B cell (primary cell): ENCODE results near the gene FAM3B. TPM values are rescaled to one million over a fixed set of nuclear protein-coding genes. Genes with fewer than 3 reads are reported as not detected.

Experiments
- ATAC-seq: fragments of 200-7000 bp; cut with Tn5 transposase; one replicate; pipeline ENCODE4 v1.10.0; 2021; ENCODE audit warnings: low read depth, mild to moderate bottlenecking, moderate number of reproducible peaks, moderate library complexity
- CTCF ChIA-PET: fragments of 350-600 bp; sonication (Branson Sonifier 250); formaldehyde crosslinking; loops from one replicate; lab custom pipeline; 2021; ENCODE audit warnings: antibody characterized with exemption, inconsistent platforms; lab: Charles Lee
- POLR2A ChIA-PET: fragments of 350-600 bp; sonication (Branson Sonifier 250); formaldehyde crosslinking; loops from one replicate; lab custom pipeline; 2021; ENCODE audit warnings: antibody characterized with exemption; lab: Charles Lee
- DNase-seq: peaks from one replicate; pipeline ENCODE4 v3.0.0; 2013
- H2AFZ ChIP-seq: 2 replicates; pipeline ENCODE4 v1.6.1; 2012; ENCODE audit warnings: mild to moderate bottlenecking, low read depth, low read length; ENCODE audit not compliant: insufficient read depth, poor library complexity, severe bottlenecking
- H3K27ac ChIP-seq, 2 donors: 1 replicate in 1 of 2; 2 replicates in 1 of 2; pipeline ENCODE4 v1.5.1; 2012 to 2013; ENCODE audit warnings: low read length in 2 of 2, mild to moderate bottlenecking in 2 of 2, moderate library complexity in 1 of 2
- H3K27me3 ChIP-seq, 4 experiments: fragments of 200-600 bp in 1 of 4; sonication (generic) in 1 of 4; replicated peaks in 1 of 4; 1 replicate in 2 of 4; 2 replicates in 2 of 4; pipeline versions ENCODE4 v1.6.1 to v1.7.0; 2013 to 2016; ENCODE audit warnings: low read length in 3 of 4, mild to moderate bottlenecking in 2 of 4, mixed read lengths in 1 of 4, moderate library complexity in 1 of 4; ENCODE audit not compliant: insufficient read depth in 4 of 4, control insufficient read depth in 3 of 4; ENCODE audit errors: control extremely low read depth in 1 of 4
- H3K36me3 ChIP-seq, 2 experiments: replicated peaks in 1 of 2; 1 replicate in 1 of 2; 2 replicates in 1 of 2; pipeline versions ENCODE4 v1.6.1 to v1.7.1; 2013; ENCODE audit warnings: low read length in 1 of 2; ENCODE audit not compliant: insufficient read depth in 2 of 2, control insufficient read depth in 1 of 2; ENCODE audit errors: control extremely low read depth in 1 of 2, extremely low read depth in 1 of 2
- H3K4me1 ChIP-seq, 2 donors: fragments of 200-600 bp in 1 of 2; sonication (generic) in 1 of 2; 1 replicate in 1 of 2; 2 replicates in 1 of 2; pipeline versions ENCODE4 v1.5.1 to v1.6.1; 2013 to 2017; ENCODE audit warnings: low read length in 2 of 2; ENCODE audit not compliant: control insufficient read depth in 2 of 2, insufficient read depth in 2 of 2
- H3K4me2 ChIP-seq: replicated peaks from 2 replicates; pipeline ENCODE3; 2012; ENCODE audit warnings: mild to moderate bottlenecking, low read depth, low read length; ENCODE audit not compliant: poor library complexity, severe bottlenecking
- H3K4me3 ChIP-seq, 5 experiments: fragments of 200-600 bp in 1 of 5; sonication (generic) in 1 of 5; 1 replicate in 3 of 5; 2 replicates in 2 of 5; pipeline versions ENCODE4 v1.5.1 to v1.7.0; 2011 to 2016; ENCODE audit warnings: low read length in 4 of 5, mild to moderate bottlenecking in 4 of 5, low read depth in 2 of 5, control low read depth in 1 of 5, moderate library complexity in 1 of 5; ENCODE audit not compliant: insufficient read depth in 1 of 5; ENCODE audit errors: control extremely low read depth in 1 of 5, extremely low read depth in 1 of 5
- H3K79me2 ChIP-seq: fragments of 200-600 bp; sonication (generic); one replicate; pipeline ENCODE4 v1.6.0; 2016; ENCODE audit warnings: low read length; ENCODE audit not compliant: control insufficient read depth, insufficient read depth
- H3K9ac ChIP-seq: fragments of 200-600 bp; sonication (generic); 2 replicates; pipeline ENCODE4 v1.6.1; 2017; ENCODE audit warnings: mild to moderate bottlenecking, low read length, moderate library complexity
- H3K9me3 ChIP-seq, 3 donors: one replicate each; pipeline versions ENCODE4 v1.6.1 to v1.7.1; 2013; ENCODE audit warnings: low read length in 2 of 3; ENCODE audit not compliant: control insufficient read depth in 2 of 3, insufficient read depth in 1 of 3; ENCODE audit errors: control extremely low read depth in 1 of 3
- H4K20me1 ChIP-seq: 2 replicates; pipeline ENCODE4 v1.6.0; 2012; ENCODE audit warnings: mild to moderate bottlenecking, low read length; ENCODE audit not compliant: insufficient read depth, control insufficient read depth, poor library complexity, severe bottlenecking
- H3K27ac Mint-ChIP-seq: one replicate; pipeline ENCODE4 v1.8.0; 2021; ENCODE audit warnings: mixed read lengths
- H3K27me3 Mint-ChIP-seq: one replicate; pipeline ENCODE4 v1.8.0; 2021; ENCODE audit warnings: mixed read lengths
- H3K4me1 Mint-ChIP-seq: one replicate; pipeline ENCODE4 v1.8.0; 2021; ENCODE audit warnings: mixed read lengths
- H3K4me3 Mint-ChIP-seq: one replicate; pipeline ENCODE4 v1.8.0; 2021; ENCODE audit warnings: mixed read lengths
- H3K9me3 Mint-ChIP-seq: one replicate; pipeline ENCODE4 v1.8.0; 2022; ENCODE audit warnings: mixed read lengths; ENCODE audit not compliant: insufficient read depth
- EZH2 ChIP-seq: IDR thresholded peaks from 2 replicates; pipeline ENCODE4 v1.6.1; 2012; ENCODE audit warnings: borderline replicate concordance, low read depth, mild to moderate bottlenecking, moderate library complexity, low read length; ENCODE audit not compliant: insufficient read depth, poor library complexity, severe bottlenecking
- WGBS: methylation state at CpG from one replicate; pipeline ENCODE4 v1.1.5; 2013; ENCODE audit warnings: missing lambda C conversion rate; ENCODE audit not compliant: insufficient coverage; 5-methylcytosine and 5-hydroxymethylcytosine counted together
- intact Hi-C: fragments of 100-400 bp; cut with micrococcal nuclease; formaldehyde crosslinking; loops from one replicate; pipeline ENCODE4 v1.10.0; 2022
- polyA plus RNA-seq: library from polyadenylated mRNA; depleted of rRNA; stranded (reverse); fragments of >200 nt; gene quantifications from 2 replicates; pipeline ENCODE4 v1.2.3, GENCODE V29; 2012
- total RNA-seq, 2 donors: library from RNA; stranded (reverse); fragments of 120-200 nt in 1 of 2; gene quantifications; 1 replicate in 1 of 2; 2 replicates in 1 of 2; pipeline versions ENCODE4 v1.2.3 to v1.2.4, GENCODE V29; 2013 to 2022
- TF ChIP-seq, protein P1 (sequence below): fragments of 200-600 bp; IDR thresholded peaks from one replicate; pipeline ENCODE4 v1.8.0; 2022; ENCODE audit warnings: antibody characterized with exemption, mild to moderate bottlenecking

FAM3B gene
- total and polyA plus RNA-seq, 2 donors (not counting 1 experiment from before 2014, with no cell fraction given), result 0.09 TPM; not detected in 1

DNA sequence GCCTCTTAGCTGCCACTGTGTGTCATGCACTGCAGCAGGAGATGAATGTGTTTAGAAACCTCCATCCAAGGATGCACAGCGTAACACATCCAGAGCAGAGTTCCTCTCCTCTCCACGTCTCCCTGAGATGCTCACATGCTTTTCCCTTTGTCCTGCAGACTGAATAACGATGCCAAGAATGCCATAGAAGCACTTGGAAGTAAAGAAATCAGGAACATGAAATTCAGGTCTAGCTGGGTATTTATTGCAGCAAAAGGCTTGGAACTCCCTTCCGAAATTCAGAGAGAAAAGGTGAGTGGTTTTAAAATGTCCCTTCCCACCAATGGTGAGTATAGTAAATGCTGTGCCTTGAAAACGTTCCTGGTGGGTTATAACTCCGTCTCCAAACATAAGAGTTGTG is 31.8 kb downstream of the FAM3B start:
- no peaks in the 10 kb centered on the region for H3K36me3 ChIP-seq
- Mint-ChIP-seq H3K4me1 (no peaks in the 10 kb centered on the region), H3K4me3 (no peak overlapping the region), H3K9me3 (no peaks in the 10 kb centered on the region), H3K27me3 (peaks cover 13% of the 10 kb centered on the region), H3K27ac (no peak overlapping the region)
- no peak overlapping the region for H3K4me2 ChIP-seq
- no peak overlapping the region for H2AFZ ChIP-seq
- POLR2A ChIA-PET, result no interaction called here
- no peaks in the 10 kb centered on the region for H4K20me1 ChIP-seq
- TF ChIP-seq, protein P1, sequence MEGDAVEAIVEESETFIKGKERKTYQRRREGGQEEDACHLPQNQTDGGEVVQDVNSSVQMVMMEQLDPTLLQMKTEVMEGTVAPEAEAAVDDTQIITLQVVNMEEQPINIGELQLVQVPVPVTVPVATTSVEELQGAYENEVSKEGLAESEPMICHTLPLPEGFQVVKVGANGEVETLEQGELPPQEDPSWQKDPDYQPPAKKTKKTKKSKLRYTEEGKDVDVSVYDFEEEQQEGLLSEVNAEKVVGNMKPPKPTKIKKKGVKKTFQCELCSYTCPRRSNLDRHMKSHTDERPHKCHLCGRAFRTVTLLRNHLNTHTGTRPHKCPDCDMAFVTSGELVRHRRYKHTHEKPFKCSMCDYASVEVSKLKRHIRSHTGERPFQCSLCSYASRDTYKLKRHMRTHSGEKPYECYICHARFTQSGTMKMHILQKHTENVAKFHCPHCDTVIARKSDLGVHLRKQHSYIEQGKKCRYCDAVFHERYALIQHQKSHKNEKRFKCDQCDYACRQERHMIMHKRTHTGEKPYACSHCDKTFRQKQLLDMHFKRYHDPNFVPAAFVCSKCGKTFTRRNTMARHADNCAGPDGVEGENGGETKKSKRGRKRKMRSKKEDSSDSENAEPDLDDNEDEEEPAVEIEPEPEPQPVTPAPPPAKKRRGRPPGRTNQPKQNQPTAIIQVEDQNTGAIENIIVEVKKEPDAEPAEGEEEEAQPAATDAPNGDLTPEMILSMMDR, result no peak
- no peak for TF ChIP-seq EZH2
- no peaks in the 10 kb centered on the region for H3K4me1 ChIP-seq
- CTCF ChIA-PET, result interaction anchor here (0.8 kb wide), 1 partner anchor 65 kb away, joined by 3 read pairs; no protein-coding TSS in a partner anchor
- no peaks in the 10 kb centered on the region for H3K9me3 ChIP-seq
- no peaks in the 10 kb centered on the region for H3K79me2 ChIP-seq
- 77% methylated on average over 5 of the region's 6 CpGs for WGBS
- H3K27ac ChIP-seq, result no peak overlapping the region
- H3K4me3 ChIP-seq, result no peak overlapping the region
- ATAC-seq, result no peak
- intact Hi-C loops, result no loop called here
- peaks cover 0 to 2% (median 0%) of the 10 kb centered on the region in 4 experiments for H3K27me3 ChIP-seq
- no peak for DNase-seq
- H3K9ac ChIP-seq, result no peak overlapping the region

DNA sequence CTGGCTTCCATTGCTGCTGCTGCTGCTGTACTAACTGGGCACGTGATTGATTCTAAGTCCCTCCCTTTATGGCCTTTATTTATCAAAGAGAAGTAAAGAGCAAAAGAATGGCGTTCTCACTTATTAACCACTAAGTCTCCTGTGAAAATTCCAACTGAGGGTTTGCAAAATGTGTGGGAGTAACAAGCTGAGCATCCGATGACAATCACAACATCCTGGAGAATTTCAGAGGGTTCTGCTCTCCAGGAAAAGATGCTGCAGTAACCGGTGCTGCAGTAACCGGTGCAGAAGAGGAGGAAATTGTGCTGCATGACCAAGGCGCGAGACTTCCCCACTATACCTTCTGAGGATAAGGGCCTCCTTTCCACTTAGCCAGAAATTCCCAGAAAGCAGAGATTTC is 32.5 kb downstream of the FAM3B start:
- H4K20me1 ChIP-seq, result no peaks in the 10 kb centered on the region
- H3K79me2 ChIP-seq, result no peaks in the 10 kb centered on the region
- no peaks in the 10 kb centered on the region for H3K9me3 ChIP-seq
- H3K4me1 Mint-ChIP-seq, result no peaks in the 10 kb centered on the region
- no peak overlapping the region for H3K4me2 ChIP-seq
- ATAC-seq (no peak), DNase-seq (no peak)
- POLR2A ChIA-PET, result no interaction called here
- H3K9ac ChIP-seq, result no peak overlapping the region
- 93% methylated on average over 3 of the region's 7 CpGs for WGBS
- H2AFZ ChIP-seq, result no peak overlapping the region
- H3K27ac Mint-ChIP-seq, result no peak overlapping the region
- no peak overlapping the region for H3K4me3 ChIP-seq
- H3K36me3 ChIP-seq, result no peaks in the 10 kb centered on the region
- H3K4me3 Mint-ChIP-seq, result no peak overlapping the region
- H3K27me3 Mint-ChIP-seq, result peaks cover 11% of the 10 kb centered on the region
- H3K9me3 Mint-ChIP-seq, result no peaks in the 10 kb centered on the region
- intact Hi-C loops, result no loop called here
- CTCF ChIA-PET, result interaction anchor here (0.8 kb wide), 1 partner anchor 66 kb away, joined by 3 read pairs; no protein-coding TSS in a partner anchor
- TF ChIP-seq, protein P1, result no peak
- TF ChIP-seq EZH2, result no peak
- no peaks in the 10 kb centered on the region for H3K4me1 ChIP-seq
- no peaks in the 10 kb centered on the region for H3K27me3 ChIP-seq
- no peak overlapping the region for H3K27ac ChIP-seq
